HUDEP-2 (cell line): ENCODE results near the gene TMEM61.

ENCODE experiments used
- DNase-seq, 76 experiments: peaks; one replicate each; lab custom pipeline; 2025; ENCODE audit not compliant: unreplicated experiment in 76 of 76; lab: John Stamatoyannopoulos, UW

TMEM61 gene

DNA sequence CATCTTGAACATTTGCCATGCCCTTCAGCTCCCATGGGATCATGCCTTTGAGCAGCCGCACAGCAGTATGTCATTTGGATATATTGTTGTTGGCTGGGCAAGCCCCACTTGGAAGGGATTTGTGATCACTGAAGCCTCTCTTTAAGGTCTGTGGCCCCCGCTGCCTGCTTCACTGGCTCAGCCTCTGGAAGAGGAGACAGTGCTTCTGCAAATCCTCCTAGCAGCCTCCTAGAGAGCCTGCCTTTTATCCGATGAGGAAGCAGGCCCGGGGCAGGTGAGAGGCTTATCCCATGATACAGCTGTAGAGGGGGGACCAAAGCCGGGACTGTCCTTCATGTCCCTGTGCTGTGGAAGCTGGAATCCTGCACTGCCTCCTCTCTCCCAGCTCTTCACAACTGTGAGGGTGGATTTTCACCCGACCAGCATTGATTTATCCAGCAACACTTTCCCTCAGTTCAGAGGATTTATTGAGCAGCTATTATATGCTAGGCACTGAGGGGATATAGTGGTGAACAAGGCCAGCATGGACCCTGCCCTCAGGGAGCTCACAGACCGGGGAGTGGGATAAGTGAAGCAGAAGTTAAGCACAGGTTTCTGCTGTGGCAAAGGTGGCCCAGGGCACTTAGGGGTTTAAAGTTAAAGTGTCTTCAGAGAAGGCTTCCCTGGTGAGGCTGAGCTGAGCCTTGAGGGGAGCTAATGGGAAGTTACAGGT lies 3.9 kb downstream of the TMEM61 start:
- DNase-seq, result no peak

DNA sequence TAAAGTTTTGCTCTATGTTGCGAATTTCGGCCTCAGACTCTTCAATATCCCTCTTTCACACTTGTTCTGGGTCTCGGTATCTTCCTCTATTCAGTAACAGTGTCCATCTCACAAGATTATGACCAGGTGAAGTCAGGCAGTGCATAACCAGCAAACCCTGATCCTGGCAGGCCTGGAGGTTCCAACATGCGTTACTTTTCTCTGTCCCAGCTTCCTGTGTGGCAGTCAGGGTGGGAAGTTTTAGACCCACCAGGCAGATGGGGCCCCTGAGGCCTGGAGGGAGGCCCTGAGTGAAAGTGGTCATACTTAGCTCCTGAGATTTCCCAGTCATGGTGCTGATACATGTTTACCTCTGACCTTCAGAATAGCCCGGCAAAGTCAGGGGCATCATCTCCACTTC lies 5.1 kb downstream of the TMEM61 start:
- DNase-seq, result no peak

DNA sequence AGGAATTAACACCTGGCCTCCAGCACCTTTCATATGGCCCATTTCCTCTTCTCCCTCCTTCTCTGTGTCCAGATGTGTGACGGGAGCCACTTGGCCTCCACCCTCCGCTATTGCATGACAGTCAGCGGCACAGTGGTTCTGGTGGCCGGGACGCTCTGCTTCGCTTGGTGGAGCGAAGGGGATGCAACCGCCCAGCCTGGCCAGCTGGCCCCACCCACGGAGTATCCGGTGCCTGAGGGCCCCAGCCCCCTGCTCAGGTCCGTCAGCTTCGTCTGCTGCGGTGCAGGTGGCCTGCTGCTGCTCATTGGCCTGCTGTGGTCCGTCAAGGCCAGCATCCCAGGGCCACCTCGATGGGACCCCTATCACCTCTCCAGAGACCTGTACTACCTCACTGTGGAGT lies 5.6 kb downstream of the TMEM61 start:
- DNase-seq, result no peak

DNA sequence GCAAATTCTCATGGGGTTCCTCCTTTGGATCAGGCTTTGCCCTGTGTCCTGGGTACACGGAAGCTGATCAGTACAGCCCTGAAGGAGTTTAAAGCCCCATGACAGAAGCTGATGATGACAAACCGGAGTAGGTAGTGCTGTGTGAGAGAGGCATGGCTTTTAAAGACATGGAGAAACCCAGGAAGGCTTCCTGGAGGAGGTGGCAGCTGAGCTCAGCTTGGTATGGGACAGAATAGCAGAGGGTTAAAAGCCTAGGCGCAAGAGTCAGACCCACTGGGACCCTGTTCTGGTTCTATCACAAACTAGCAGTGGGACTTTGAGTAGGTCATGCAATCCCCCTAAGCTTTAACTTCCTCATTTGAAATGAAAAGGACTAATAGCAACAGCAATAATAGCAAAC lies 6.1 kb downstream of the TMEM61 start:
- DNase-seq, result no peak

DNA sequence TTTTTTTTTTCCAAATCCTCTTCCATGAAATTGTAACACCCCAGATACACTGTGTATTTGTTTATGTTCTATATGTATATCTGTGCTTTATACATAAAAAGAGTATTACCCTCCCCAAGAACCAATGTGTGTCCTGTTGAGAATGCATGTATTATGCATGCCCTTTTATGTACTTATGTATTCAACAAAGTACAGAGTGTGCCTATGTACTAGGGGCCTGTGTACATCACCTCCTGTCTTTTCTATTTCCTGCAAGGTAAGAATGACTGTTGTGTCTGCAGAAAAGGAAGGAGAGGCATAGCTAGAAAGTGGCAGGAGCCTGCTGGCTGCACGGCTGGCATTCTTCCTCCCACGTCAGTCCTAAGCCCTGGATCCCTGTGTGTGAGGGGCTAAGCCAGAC lies 7.0 kb downstream of the TMEM61 start:
- DNase-seq, result no peak

DNA sequence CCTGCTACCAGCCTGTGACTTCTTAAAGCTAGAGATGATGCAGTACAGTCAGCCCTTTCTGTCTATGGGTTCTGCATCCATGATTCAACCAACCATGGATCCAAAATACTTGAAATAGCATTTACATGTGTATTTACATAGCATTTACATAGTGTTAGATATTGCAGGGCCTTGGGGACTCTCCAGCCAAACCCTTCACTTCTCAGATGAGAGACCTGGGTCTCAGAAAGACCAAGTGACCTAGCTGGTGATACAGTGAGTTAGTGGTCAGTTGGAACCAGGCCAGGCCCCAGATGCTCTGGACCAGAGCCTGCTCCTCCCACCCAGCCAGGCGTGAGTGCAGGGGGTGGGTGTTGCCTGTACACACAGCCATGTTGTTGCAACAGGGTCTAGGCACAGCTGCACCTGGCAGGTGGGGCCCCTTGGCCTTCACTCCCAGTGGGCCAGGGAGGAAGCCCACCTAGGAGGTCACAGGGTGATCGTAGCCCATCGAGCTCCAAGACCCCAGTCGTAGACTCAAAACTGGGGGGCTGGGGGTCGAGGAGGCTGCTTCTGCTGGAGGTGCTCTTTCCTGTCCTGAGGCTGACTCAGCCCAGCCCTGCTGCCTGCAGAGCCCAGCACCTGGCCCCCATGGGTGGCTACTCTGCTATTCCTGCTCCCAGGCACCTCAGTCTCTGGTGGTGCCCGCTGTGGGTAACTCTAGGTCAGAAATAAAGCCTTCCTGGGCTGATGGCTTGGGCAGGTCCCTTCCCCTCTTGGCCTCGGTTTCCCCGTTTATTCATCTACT lies 7.7 kb downstream of the TMEM61 start:
- DNase-seq, result no peak

DNA sequence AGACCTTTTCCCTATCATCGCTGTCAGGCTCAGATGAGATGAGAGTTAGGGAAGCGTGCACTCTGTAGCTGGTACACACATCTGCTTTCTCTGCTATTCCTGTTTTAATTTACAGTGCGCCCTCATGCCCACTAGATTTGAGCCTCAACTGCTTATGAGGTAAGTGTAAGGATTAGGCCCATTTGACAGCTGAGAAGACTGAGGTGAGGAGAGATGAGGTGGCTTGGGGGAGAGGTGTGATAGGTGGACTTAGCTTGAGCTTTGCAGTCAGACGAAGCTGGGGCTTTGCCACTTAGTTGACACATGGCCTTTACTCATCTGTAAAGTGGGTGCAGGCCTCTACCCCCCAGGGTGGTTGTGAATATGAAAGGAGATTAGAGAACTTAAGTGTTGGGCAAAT lies 8.5 kb downstream of the TMEM61 start:
- DNase-seq, result no peak

DNA sequence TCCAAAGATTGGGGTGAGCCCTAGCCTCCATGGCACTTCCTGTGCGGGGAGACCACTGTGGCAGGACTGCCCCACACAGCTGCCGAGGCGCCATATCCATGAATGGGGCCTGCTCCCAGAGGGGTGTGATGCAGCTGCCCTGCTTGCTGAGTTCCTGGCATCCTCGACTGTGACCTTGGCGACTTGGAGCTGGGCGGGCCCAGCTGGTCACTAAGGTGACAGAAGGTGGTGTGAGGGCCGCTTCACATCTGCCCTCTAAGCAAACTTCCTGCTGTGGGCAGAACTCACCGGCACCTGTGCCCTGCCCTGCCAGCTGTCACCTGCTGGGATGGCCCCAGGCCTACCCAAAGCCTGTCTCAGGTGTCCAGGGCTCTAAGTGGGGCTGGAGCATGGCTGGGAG lies 9.0 kb downstream of the TMEM61 start:
- DNase-seq, result no peak

DNA sequence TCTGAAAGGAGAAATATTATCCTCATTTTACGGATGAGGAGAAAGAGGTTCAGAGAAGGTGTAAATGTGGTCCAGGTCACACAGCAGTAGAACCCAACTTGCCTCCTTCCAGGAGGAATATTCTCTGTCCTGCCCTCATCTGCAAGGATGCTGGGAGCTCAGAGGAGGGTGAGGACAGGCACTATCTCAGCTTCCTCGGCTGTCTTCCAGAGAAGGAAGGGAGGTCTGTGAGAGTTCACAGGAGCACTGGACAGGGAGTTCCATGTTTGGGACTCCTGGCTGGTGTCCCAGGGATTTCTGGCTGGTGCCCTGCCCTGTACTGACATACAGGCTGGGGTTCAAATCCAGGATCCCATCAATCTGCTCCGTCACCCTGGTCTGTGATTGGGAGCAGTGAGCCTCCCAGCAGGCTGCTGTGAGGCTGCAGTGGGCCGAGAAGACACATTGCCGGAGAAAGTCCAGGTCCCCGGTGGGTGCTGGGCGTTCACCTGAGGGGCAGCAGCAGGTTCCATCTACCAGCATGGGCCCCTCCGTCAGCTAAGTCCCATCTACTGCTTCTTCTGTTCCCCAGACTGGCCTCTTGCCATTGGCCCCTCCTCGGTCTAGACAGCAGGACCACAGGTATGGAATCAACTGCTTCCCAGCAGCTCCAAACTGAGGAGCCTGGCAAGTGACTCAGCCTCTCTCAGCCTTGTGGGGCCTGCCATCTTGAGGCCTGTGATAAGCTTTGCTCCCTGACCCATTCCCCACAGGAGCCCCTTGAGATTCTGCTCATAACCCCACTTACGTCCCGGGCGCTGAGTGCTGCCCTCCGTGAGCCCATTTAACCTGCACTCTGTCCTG lies 9.8 kb downstream of the TMEM61 start:
- no peak for DNase-seq

DNA sequence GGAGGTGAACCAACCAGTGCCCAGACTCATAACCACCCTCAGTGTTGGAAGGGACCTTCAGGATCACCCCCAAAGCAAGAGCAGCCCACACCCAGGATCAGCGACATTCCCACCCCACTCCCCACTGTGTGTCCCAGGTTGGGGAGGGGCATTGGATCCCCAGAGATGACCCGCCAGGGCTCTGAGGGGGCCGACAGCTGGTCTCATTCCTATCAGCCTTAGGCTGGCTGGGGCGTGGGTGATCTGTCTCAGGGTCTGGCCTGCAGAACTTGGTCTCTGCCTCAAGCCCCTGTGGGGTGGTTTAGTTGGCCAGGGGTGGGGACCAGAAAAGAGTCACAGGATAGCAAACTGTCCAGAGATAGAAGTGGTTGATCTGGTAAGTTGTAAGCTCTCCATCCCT lies 10.5 kb downstream of the TMEM61 start:
- DNase-seq, result peak in 1 of 76 experiments; percentile 6

DNA sequence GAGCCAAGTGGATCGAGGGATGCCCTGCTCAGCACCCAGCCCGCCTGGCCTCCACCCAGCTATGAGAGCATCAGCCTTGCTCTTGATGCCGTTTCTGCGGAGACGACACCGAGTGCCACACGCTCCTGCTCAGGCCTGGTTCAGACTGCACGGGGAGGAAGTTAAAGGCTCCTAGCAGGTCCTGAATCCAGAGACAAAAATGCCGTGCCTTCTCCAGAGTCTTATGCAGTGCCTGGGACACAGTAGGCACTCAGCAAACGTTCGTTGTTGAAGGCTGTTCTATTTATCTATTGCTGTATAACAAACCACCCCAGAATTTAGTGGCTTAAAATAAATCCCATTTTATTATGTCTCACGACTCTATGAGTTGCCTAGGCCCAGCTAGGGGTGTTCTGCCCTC lies 11.5 kb downstream of the TMEM61 start:
- no peak for DNase-seq

DNA sequence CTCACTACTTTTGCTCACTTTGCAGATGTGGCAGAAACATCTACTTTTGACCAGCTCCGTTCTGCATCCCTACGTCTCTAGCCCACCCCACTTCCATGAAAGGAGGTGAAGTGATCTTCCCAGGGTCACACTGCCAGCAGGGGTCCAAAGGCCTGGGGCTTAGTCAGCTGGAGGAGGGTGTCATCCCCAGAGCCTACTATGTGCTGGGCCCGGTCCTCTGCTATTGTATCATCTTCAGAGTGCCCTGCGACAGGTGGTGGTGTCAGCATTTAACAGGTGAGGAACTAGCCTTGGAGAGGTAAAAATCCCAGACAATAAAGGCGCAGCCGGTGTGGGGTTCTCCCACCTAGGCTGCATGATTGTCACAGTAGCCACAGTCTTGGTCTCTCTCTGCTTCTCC lies 12.7 kb downstream of the TMEM61 start:
- DNase-seq, result no peak

DNA sequence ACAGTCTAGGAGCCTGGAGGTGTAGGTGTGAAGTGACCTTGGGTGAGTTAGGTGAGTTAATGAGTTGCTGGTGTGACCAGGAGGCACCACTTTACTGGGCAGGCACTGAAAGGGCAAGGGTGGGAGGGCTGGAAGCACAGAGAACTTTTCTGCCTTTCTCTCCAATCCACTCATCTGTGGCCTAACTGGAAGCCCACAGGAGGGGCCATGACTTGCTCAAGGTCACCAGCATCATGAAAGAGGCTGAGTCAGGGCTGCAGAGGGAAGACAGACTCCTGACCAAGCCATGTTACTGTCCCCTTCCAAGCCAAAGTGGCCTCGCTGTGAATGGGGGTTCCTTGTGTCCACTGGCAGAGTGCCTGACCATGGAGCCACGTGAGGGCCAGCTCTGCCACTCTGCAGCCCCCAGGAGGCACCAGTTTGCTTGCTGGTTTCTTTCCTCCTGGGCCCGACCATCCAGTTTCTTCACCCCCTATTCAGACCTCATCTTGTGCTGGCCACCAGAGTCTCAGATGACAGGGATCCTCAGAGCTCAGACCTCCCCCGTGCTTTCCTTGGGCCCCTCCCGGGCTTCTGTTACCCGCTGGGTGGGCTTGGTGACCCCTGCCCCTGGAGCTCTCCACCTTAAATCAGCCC lies 14.0 kb downstream of the TMEM61 start:
- no peak for DNase-seq

DNA sequence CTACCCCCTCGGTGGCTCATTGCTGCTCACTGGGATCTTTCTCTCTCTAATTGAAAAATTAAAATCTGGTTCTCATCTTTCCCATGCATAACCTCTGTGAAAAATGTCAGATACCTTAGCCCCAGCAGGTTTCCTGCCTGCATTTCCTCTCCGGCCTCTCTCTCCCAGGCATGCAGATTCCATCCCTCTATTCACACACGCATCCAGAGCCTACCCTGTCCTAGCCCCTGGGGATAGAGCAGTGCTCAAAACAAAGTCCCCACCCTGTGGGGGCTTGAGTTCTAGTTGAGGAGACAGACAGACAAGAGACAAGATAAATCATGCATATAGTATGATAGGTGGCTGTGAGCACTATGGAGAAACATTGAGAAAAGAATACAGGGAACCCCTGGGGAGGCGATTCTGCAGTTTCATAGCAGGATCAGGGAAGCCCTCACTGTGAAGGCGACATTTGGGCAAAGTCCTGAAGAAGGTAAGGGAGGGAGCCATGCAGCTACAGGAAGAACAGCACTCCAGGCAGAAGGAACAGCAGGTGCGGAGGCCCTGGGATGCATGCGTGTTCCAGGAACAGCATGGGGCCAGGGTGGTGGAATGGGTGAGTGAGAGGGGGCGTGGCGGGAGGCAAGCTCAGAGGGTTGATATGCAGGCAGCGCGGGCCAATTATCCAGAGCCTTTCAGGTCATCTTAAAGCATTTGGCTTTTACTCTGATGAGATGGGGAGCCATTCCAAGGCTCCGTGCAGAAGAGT lies 14.8 kb downstream of the TMEM61 start:
- no peak for DNase-seq

DNA sequence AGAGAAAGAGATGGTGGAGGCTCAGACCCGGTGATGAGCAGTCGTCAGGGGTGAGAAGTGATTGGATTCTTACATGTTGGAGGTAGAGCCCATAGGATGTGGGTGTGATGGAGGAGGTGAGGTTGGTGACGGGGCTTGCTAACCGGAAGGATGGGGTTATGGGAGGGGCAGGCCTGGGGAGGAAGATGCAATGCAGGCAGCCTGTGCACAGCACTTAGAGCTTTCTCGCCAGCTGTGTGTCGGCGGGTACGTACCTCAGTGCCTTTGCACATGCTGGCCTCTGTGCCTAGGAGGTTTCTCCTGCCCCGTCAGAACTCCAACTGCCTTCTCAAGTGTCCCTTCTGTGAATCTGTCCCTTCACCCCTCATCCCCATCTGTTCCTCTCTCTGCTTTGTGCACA lies 15.4 kb downstream of the TMEM61 start:
- DNase-seq, result no peak

DNA sequence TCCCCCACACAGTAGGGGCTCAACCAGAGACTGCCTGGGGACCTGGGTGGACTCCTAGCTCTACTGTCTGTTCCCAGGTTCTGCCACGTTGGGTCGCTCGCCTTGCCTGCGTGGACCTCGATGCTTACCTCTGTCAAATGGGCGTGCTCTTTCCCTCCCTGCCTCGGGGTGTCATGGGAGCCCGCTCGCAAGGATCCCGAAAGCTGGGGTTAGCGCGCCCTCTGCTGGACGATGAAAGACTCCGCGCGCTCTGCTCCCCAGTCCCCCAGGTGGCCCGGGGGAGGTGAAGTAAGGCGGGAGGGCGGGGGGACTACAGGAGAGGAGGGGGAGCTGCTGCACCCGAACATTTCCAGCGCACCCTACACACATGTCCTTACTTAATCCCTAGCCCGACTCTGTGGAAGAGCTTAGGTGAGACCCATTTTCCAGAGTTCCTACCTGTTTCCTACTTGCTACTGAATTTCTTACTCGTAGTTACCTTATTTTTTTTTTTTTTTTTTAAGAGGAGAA lies 16.0 kb downstream of the TMEM61 start:
- DNase-seq, result peak in 66 of 76 experiments; percentile 5 to 80 (median 50)

DNA sequence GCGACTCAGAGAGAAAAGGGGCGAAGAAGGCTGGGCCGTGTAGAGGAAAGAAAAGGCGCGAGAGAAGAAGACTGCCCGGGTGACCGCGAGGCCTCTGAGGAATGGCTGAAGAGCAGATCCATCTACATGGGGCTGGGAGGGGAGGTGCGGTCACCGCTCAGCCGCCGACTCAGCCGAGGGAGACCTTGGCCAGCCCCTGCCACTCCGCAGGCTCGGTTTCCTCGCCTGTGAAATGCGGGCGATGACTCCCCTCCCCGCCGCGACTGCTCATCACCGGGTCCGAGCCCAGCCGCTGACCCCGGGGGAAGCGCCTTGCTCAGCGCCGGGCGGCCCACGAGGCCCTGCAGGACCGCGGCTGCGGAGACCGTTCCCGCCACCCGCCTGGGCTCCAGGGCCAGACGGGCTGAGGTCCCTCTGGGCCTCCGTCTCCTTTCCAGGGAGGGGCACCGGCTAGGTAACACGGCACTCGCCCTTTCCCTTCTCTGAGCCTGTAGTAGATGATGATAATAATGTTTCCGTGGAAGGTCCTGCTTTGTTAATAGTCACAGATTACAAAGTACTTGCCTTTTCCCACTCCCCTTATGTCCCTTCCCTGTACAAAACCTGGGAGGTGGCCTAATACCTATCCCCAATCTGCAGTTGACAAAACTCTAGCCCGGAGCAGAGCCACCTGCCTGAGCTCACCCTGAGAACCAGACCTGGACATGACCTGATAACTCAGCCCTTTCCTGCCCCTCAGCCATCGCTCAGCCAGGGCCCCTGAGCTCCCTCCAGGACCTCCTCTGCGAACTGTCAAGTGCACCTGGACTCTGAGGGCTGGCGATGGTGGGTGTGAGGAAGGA lies 16.7 kb downstream of the TMEM61 start:
- DNase-seq, result no peak

DNA sequence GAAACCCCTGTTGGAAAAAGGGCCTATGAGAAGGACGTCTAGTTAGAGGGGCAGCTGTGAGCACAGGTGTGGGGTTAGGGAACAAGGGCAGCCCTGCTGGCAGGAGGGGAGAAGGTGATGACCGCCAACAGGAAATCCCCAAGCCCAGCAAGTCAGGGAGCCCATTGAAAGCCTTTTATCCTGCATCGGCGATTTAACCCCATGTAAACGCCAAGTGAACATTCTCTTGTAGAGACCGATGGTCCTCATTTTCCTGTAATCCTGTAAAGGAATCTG lies 17.2 kb downstream of the TMEM61 start:
- no peak for DNase-seq

DNA sequence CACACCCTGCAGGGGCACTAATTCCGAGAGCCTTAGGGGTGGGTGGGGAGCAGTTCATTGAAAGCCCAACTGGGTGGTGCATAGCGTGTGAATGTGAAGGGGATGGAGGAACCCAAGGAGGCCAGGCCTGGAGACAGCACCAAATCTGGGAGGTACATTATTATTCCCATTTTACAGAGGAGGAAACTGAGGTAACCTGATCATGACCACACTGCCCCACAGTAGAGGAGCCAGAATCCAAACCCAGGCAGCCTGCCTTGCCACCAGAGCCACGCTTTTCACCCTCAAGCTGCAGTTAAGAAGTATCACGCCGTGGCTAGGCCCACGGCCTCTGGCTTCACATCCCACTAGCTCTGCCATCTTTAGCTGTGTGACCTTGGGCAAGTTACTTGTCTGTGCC lies 17.7 kb downstream of the TMEM61 start:
- DNase-seq, result no peak
